GM18519 (cell line): ENCODE measurements around the gene RSPH6A.

ENCODE experiments used
- ATAC-seq: cut with Tn5 transposase; IDR thresholded peaks from one replicate; pipeline ENCODE4 v1.9.1; 2021; ENCODE audit warnings: mild to moderate bottlenecking, moderate library complexity; ENCODE audit not compliant: unreplicated experiment, low FRiP score

RSPH6A gene

GRCh38 chr19:45825917-45826893 lies 11.1 kb upstream of the RSPH6A start:
- no peak for ATAC-seq

GRCh38 chr19:45825263-45825605 lies 10.1 kb upstream of the RSPH6A start:
- no peak for ATAC-seq

GRCh38 chr19:45824531-45825262 lies 9.6 kb upstream of the RSPH6A start:
- ATAC-seq, result no peak

- ATAC-seq, result no peak
These were observed 8.9 kb upstream of the RSPH6A start for GRCh38 chr19:45824041-45824471.

GRCh38 chr19:45823182-45823581 lies 8.1 kb upstream of the RSPH6A start:
- ATAC-seq, result no peak

- ATAC-seq, result no peak
These were observed 7.6 kb upstream of the RSPH6A start for GRCh38 chr19:45822716-45823115.

GRCh38 chr19:45821570-45821969 lies 6.5 kb upstream of the RSPH6A start:
- ATAC-seq, result no peak

GRCh38 chr19:45821103-45821521 lies 6.0 kb upstream of the RSPH6A start:
- ATAC-seq, result no peak

GRCh38 chr19:45820413-45821102 lies 5.5 kb upstream of the RSPH6A start:
- ATAC-seq, result no peak

- ATAC-seq, result no peak
These were observed 4.7 kb upstream of the RSPH6A start for GRCh38 chr19:45819769-45820168.

- no peak for ATAC-seq
These were observed 2.7 kb upstream of the RSPH6A start for GRCh38 chr19:45817725-45818301.

GRCh38 chr19:45817010-45817724 lies 2.1 kb upstream of the RSPH6A start:
- ATAC-seq, result no peak

- ATAC-seq, result no peak
These were observed 1.3 kb upstream of the RSPH6A start for GRCh38 chr19:45816236-45817009.

- no peak for ATAC-seq
These were observed 541 bp upstream of the RSPH6A start for GRCh38 chr19:45815481-45816216.

GRCh38 chr19:45814166-45814780 lies 835 bp downstream of the RSPH6A start:
- no peak for ATAC-seq

- no peak for ATAC-seq
These were observed 2.8 kb downstream of the RSPH6A start for GRCh38 chr19:45812297-45812696.

- ATAC-seq, result no peak
These were observed 5.4 kb downstream of the RSPH6A start for GRCh38 chr19:45809643-45810159.

GRCh38 chr19:45805719-45806118 lies 9.4 kb downstream of the RSPH6A start:
- no peak for ATAC-seq
